ENCODE measurements around the gene PSMD5. TPM values are rescaled to one million over a fixed set of nuclear protein-coding genes. Genes with fewer than 3 reads are reported as not detected.

PSMD5 gene
- total RNA-seq, 1 experiment from 2014 or later = 64.9 TPM

GRCh38 chr9:120866651-120867050 lies 23.9 kb upstream of the PSMD5 start:
- peaks cover 16% of the 10 kb centered on the region for H3K36me3 ChIP-seq (ENCODE audit: insufficient read depth, low read length, poor library complexity, severe bottlenecking)
- no peaks in the 10 kb centered on the region for H3K27me3 ChIP-seq (replicated peaks; ENCODE audit: insufficient read depth, low read depth, low read length, poor library complexity)
- H3K27ac ChIP-seq (ENCODE audit: low read depth, low read length, poor library complexity, severe bottlenecking) = no peak overlapping the region
- intact Hi-C loops (cut with micrococcal nuclease; ENCODE audit: unreplicated experiment) = no loop called here
- no TSS peak for BruUV-seq (replicated peaks)
- TF ChIP-seq, protein P1, sequence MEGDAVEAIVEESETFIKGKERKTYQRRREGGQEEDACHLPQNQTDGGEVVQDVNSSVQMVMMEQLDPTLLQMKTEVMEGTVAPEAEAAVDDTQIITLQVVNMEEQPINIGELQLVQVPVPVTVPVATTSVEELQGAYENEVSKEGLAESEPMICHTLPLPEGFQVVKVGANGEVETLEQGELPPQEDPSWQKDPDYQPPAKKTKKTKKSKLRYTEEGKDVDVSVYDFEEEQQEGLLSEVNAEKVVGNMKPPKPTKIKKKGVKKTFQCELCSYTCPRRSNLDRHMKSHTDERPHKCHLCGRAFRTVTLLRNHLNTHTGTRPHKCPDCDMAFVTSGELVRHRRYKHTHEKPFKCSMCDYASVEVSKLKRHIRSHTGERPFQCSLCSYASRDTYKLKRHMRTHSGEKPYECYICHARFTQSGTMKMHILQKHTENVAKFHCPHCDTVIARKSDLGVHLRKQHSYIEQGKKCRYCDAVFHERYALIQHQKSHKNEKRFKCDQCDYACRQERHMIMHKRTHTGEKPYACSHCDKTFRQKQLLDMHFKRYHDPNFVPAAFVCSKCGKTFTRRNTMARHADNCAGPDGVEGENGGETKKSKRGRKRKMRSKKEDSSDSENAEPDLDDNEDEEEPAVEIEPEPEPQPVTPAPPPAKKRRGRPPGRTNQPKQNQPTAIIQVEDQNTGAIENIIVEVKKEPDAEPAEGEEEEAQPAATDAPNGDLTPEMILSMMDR (conservative IDR thresholded peaks at IDR 0.05; ENCODE audit: low read depth, low read length) = no peak
- no peak for TF ChIP-seq EZH2 (IDR thresholded peaks at IDR 0.05; ENCODE audit: borderline replicate concordance, low read depth, low read length, poor library complexity, severe bottlenecking)
- H3K4me3 ChIP-seq (ENCODE audit: low read depth, low read length, poor library complexity, severe bottlenecking) = no peak overlapping the region
- no peaks in the 10 kb centered on the region for H3K9me3 ChIP-seq (ENCODE audit: low read depth, low read length, poor library complexity, severe bottlenecking)
- H3K4me1 ChIP-seq (ENCODE audit: insufficient read depth, low read length, poor library complexity, severe bottlenecking) = peaks cover 12% of the 10 kb centered on the region
- ChIA-PET CTCF (no interaction called here), POLR2A (ENCODE audit: low non-redundant PET) (no interaction called here)
- no peak for DNase-seq (ENCODE audit: low spot score)

- Histone ChIP-seq H3K9me3 (ENCODE audit: low read depth, low read length, poor library complexity, severe bottlenecking) (no peaks in the 10 kb centered on the region), H3K4me3 (ENCODE audit: low read depth, low read length, poor library complexity, severe bottlenecking) (no peak overlapping the region), H3K36me3 (ENCODE audit: insufficient read depth, low read length, poor library complexity, severe bottlenecking) (peaks cover 16% of the 10 kb centered on the region), H3K27me3 (replicated peaks; ENCODE audit: insufficient read depth, low read depth, low read length, poor library complexity) (no peaks in the 10 kb centered on the region), H3K4me1 (ENCODE audit: insufficient read depth, low read length, poor library complexity, severe bottlenecking) (peaks cover 12% of the 10 kb centered on the region), H3K27ac (ENCODE audit: low read depth, low read length, poor library complexity, severe bottlenecking) (no peak overlapping the region)
- POLR2A ChIA-PET (ENCODE audit: low non-redundant PET) = no interaction called here
- BruUV-seq (replicated peaks) = no TSS peak
- no peak for DNase-seq (ENCODE audit: low spot score)
- CTCF ChIA-PET = no interaction called here
- intact Hi-C loops (cut with micrococcal nuclease; ENCODE audit: unreplicated experiment) = no loop called here
- no peak for TF ChIP-seq EZH2 (IDR thresholded peaks at IDR 0.05; ENCODE audit: borderline replicate concordance, low read depth, low read length, poor library complexity, severe bottlenecking)
These were observed 23.1 kb upstream of the PSMD5 start for GRCh38 chr9:120865809-120866208.

DNA sequence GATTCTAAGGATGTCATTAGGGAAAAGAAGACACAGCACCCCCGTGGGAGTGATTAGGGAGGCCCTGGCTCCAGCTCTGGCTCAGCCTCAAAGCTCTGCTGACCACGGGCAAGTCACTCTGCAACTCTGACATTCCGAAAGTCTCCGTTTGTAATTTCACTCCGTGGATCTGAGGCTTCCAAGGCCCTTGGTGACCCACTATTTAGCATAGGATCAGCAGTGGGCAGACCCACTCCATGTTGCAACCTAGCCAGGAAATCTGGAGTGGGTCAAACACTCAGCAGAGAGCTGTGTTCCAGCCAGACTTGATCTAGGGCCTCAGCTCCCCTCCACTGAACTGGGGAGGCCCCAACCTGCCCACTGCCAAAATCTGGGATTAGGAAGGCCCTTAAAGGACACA lies 22.5 kb upstream of the PSMD5 start:
- ChIA-PET POLR2A (ENCODE audit: low non-redundant PET) (no interaction called here), CTCF (no interaction called here)
- BruUV-seq (replicated peaks) = no TSS peak
- peaks cover 12% of the 10 kb centered on the region for H3K4me1 ChIP-seq (ENCODE audit: insufficient read depth, low read length, poor library complexity, severe bottlenecking)
- no peak overlapping the region for H3K27ac ChIP-seq (ENCODE audit: low read depth, low read length, poor library complexity, severe bottlenecking)
- no peaks in the 10 kb centered on the region for H3K9me3 ChIP-seq (ENCODE audit: low read depth, low read length, poor library complexity, severe bottlenecking)
- intact Hi-C loops (cut with micrococcal nuclease; ENCODE audit: unreplicated experiment) = no loop called here
- H3K4me3 ChIP-seq (ENCODE audit: low read depth, low read length, poor library complexity, severe bottlenecking) = no peak overlapping the region
- H3K27me3 ChIP-seq (replicated peaks; ENCODE audit: insufficient read depth, low read depth, low read length, poor library complexity) = no peaks in the 10 kb centered on the region
- no peak for DNase-seq (ENCODE audit: low spot score)
- H3K36me3 ChIP-seq (ENCODE audit: insufficient read depth, low read length, poor library complexity, severe bottlenecking) = peaks cover 20% of the 10 kb centered on the region
- no peak for TF ChIP-seq EZH2 (IDR thresholded peaks at IDR 0.05; ENCODE audit: borderline replicate concordance, low read depth, low read length, poor library complexity, severe bottlenecking)
- TF ChIP-seq, protein P1 (conservative IDR thresholded peaks at IDR 0.05; ENCODE audit: low read depth, low read length) = no peak

DNA sequence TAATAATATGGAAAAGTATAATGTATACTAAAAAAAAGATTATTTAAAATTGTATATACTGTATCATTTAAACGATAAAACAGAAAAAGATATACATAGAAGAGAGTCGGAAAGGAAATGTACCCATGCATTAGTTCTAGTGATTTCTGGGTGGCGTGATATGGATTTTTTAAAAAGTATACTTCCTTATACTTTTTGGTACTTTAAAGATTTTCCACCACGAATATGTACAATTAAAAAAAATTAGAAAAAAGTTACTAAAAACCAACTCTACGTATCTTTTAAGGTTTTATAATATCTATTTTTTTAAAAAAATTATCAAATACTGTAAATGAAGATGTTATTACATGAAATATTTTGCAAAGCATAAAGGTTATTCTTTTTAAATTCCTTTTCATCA lies 22.0 kb upstream of the PSMD5 start:
- no peaks in the 10 kb centered on the region for H3K27me3 ChIP-seq (replicated peaks; ENCODE audit: insufficient read depth, low read depth, low read length, poor library complexity)
- CTCF ChIA-PET = no interaction called here
- H3K4me1 ChIP-seq (ENCODE audit: insufficient read depth, low read length, poor library complexity, severe bottlenecking) = peaks cover 12% of the 10 kb centered on the region
- TF ChIP-seq EZH2 (IDR thresholded peaks at IDR 0.05; ENCODE audit: borderline replicate concordance, low read depth, low read length, poor library complexity, severe bottlenecking) = no peak
- TF ChIP-seq, protein P1 (conservative IDR thresholded peaks at IDR 0.05; ENCODE audit: low read depth, low read length) = no peak
- DNase-seq (ENCODE audit: low spot score) = no peak
- POLR2A ChIA-PET (ENCODE audit: low non-redundant PET) = no interaction called here
- BruUV-seq (replicated peaks) = no TSS peak
- H3K4me3 ChIP-seq (ENCODE audit: low read depth, low read length, poor library complexity, severe bottlenecking) = no peak overlapping the region
- H3K36me3 ChIP-seq (ENCODE audit: insufficient read depth, low read length, poor library complexity, severe bottlenecking) = peaks cover 23% of the 10 kb centered on the region
- H3K27ac ChIP-seq (ENCODE audit: low read depth, low read length, poor library complexity, severe bottlenecking) = no peak overlapping the region
- intact Hi-C loops (cut with micrococcal nuclease; ENCODE audit: unreplicated experiment) = no loop called here
- H3K9me3 ChIP-seq (ENCODE audit: low read depth, low read length, poor library complexity, severe bottlenecking) = no peaks in the 10 kb centered on the region

Data from A673 (cell line).